Amniotic stem cell (primary cell): ENCODE measurements around the gene SLC7A5.
A peak's percentile ranks its signal among the peaks of the same experiment; 100 is the strongest.
"Not testable (repeated sequence)": the region's sequence is repeated elsewhere in the genome, so short reads cannot be mapped to it uniquely, and the experiment has no call there.

Experiments
- DNase-seq: peaks from one replicate; lab custom pipeline; 2025; lab: John Stamatoyannopoulos, UW

Gene SLC7A5

GRCh38 chr16:87861300-87862099 lies 7.8 kb downstream of the SLC7A5 start:
- not testable (repeated sequence) for DNase-seq

GRCh38 chr16:87860553-87861299 lies 8.6 kb downstream of the SLC7A5 start:
- DNase-seq = no peak

GRCh38 chr16:87858151-87858993 lies 10.9 kb downstream of the SLC7A5 start:
- DNase-seq = not testable (repeated sequence)

- DNase-seq = no peak
These were observed 12.5 kb downstream of the SLC7A5 start for GRCh38 chr16:87856791-87857228.

GRCh38 chr16:87855852-87856715 lies 13.2 kb downstream of the SLC7A5 start:
- DNase-seq = no peak

GRCh38 chr16:87854907-87855683 lies 14.2 kb downstream of the SLC7A5 start:
- DNase-seq = no peak

- DNase-seq = no peak
These were observed 15.0 kb downstream of the SLC7A5 start for GRCh38 chr16:87854053-87854906.

- DNase-seq = peak; percentile 65
These were observed 15.8 kb downstream of the SLC7A5 start for GRCh38 chr16:87853411-87854052.

- no peak for DNase-seq
These were observed 17.7 kb downstream of the SLC7A5 start for GRCh38 chr16:87851601-87852000.

- no peak for DNase-seq
These were observed 18.1 kb downstream of the SLC7A5 start for GRCh38 chr16:87851141-87851587.

- DNase-seq = no peak
These were observed 19.0 kb downstream of the SLC7A5 start for GRCh38 chr16:87850009-87851006.

GRCh38 chr16:87849419-87850008 lies 19.8 kb downstream of the SLC7A5 start:
- no peak for DNase-seq

- no peak for DNase-seq
These were observed 20.5 kb downstream of the SLC7A5 start for GRCh38 chr16:87848676-87849345.

- DNase-seq = no peak
These were observed 21.3 kb downstream of the SLC7A5 start for GRCh38 chr16:87847785-87848675.

- DNase-seq = no peak
These were observed 21.9 kb downstream of the SLC7A5 start for GRCh38 chr16:87847467-87847784.
